Measurements from ENCODE around the gene OXSR1.

OXSR1 gene

GRCh38 chr3:38164952-38165721, at the start of gene OXSR1:
Gene OXSR1 (plus strand): TSS chr3:38165537. CDS start chr3:38165877, 340 bp downstream.
- peak; percentile 100 for DNase-seq (ENCODE audit: low spot score)

GRCh38 chr3:38115645-38116427, 49.5 kb upstream of the OXSR1 start:
- no peak for DNase-seq (ENCODE audit: low spot score)

- DNase-seq (ENCODE audit: low spot score), result no peak
Observed at GRCh38 chr3:38116471-38117162, 48.7 kb upstream of the OXSR1 start.

- DNase-seq (ENCODE audit: low spot score), result no peak
Observed at GRCh38 chr3:38117163-38117716, 48.1 kb upstream of the OXSR1 start.

GRCh38 chr3:38117748-38118420, 47.5 kb upstream of the OXSR1 start:
- peak; percentile 53 for DNase-seq (ENCODE audit: low spot score)

- no peak for DNase-seq (ENCODE audit: low spot score)
Observed at GRCh38 chr3:38118421-38119247, 46.7 kb upstream of the OXSR1 start.

GRCh38 chr3:38119248-38119544, 46.1 kb upstream of the OXSR1 start:
- DNase-seq (ENCODE audit: low spot score), result no peak

- DNase-seq (ENCODE audit: low spot score), result no peak
Observed at GRCh38 chr3:38119821-38120692, 45.3 kb upstream of the OXSR1 start.

- DNase-seq (ENCODE audit: low spot score), result no peak
Observed at GRCh38 chr3:38120693-38121450, 44.5 kb upstream of the OXSR1 start.

- no peak for DNase-seq (ENCODE audit: low spot score)
Observed at GRCh38 chr3:38121451-38121831, 43.9 kb upstream of the OXSR1 start.

GRCh38 chr3:38121832-38122461, 43.4 kb upstream of the OXSR1 start:
- DNase-seq (ENCODE audit: low spot score), result no peak

- DNase-seq (ENCODE audit: low spot score), result no peak
Observed at GRCh38 chr3:38122712-38123290, 42.5 kb upstream of the OXSR1 start.

GRCh38 chr3:38124324-38125122, 40.8 kb upstream of the OXSR1 start:
- DNase-seq (ENCODE audit: low spot score), result no peak

GRCh38 chr3:38125305-38126120, 39.8 kb upstream of the OXSR1 start:
- DNase-seq (ENCODE audit: low spot score), result no peak

GRCh38 chr3:38126121-38126892, 39.0 kb upstream of the OXSR1 start:
- DNase-seq (ENCODE audit: low spot score), result no peak
